Fibroblast of lung (primary cell): Measurements from ENCODE around the gene ARHGDIA. TPM values are rescaled to one million over a fixed set of nuclear protein-coding genes. Genes with fewer than 3 reads are reported as not detected.

ENCODE experiments used
- DNase-seq, 2 donors: peaks; one replicate each; pipeline versions ENCODE4 v3.0.0 to v3.0.0-alpha.2; 2010; ENCODE audit warnings: low read depth in 2 of 2
- H2AFZ ChIP-seq: 2 replicates; pipeline ENCODE4 v1.5.1; 2012; ENCODE audit warnings: low read length, control low read depth, inconsistent platforms
- H3K27ac ChIP-seq: 2 replicates; pipeline ENCODE4 v1.5.1; 2011; ENCODE audit warnings: low read length, control low read depth; ENCODE audit not compliant: insufficient read depth
- H3K27me3 ChIP-seq: 2 replicates; pipeline ENCODE4 v1.5.1; 2011; ENCODE audit warnings: mild to moderate bottlenecking, low read length; ENCODE audit not compliant: control insufficient read depth, insufficient read depth
- H3K36me3 ChIP-seq: 2 replicates; pipeline ENCODE4 v1.5.1; 2011; ENCODE audit warnings: low read length; ENCODE audit not compliant: control insufficient read depth, insufficient read depth
- H3K4me1 ChIP-seq: 2 replicates; pipeline ENCODE4 v1.5.1; 2011; ENCODE audit warnings: low read length; ENCODE audit not compliant: control insufficient read depth, insufficient read depth; ENCODE audit errors: extremely low read depth
- H3K4me2 ChIP-seq: 2 replicates; pipeline ENCODE4 v1.5.1; 2011; ENCODE audit warnings: low read length, control low read depth; ENCODE audit not compliant: insufficient read depth; ENCODE audit errors: extremely low read depth
- H3K4me3 ChIP-seq, 4 experiments: fragments of 200-600 bp in 1 of 4; sonication (generic) in 1 of 4; replicated peaks in 1 of 4; 2 replicates each; pipeline ENCODE4 v1.5.1; 2011 to 2016; ENCODE audit warnings: low read length in 4 of 4, low read depth in 3 of 4, mild to moderate bottlenecking in 3 of 4, control low read depth in 2 of 4, inconsistent platforms in 1 of 4, mixed read lengths in 1 of 4; ENCODE audit not compliant: insufficient read depth in 1 of 4; ENCODE audit errors: control extremely low read depth in 1 of 4
- H3K79me2 ChIP-seq: 2 replicates; pipeline ENCODE4 v1.5.1; 2012; ENCODE audit warnings: mild to moderate bottlenecking, low read length, inconsistent platforms; ENCODE audit not compliant: control insufficient read depth, insufficient read depth
- H3K9ac ChIP-seq: 2 replicates; pipeline ENCODE4 v1.5.1; 2011; ENCODE audit warnings: mild to moderate bottlenecking, low read length, control low read depth; ENCODE audit not compliant: insufficient read depth
- H3K9me3 ChIP-seq: 2 replicates; pipeline ENCODE4 v1.5.1; 2012; ENCODE audit warnings: low read depth, low read length; ENCODE audit not compliant: control insufficient read depth, insufficient read depth
- H4K20me1 ChIP-seq: 2 replicates; pipeline ENCODE4 v1.5.1; 2011; ENCODE audit warnings: low read length; ENCODE audit not compliant: control insufficient read depth, insufficient read depth; ENCODE audit errors: extremely low read depth
- CTCF ChIP-seq, 2 donors: IDR thresholded peaks in 1 of 2; conservative IDR thresholded peaks in 1 of 2; 1 replicate in 1 of 2; 2 replicates in 1 of 2; pipeline ENCODE4 v1.5.1; 2011 to 2012; ENCODE audit warnings: low read length in 2 of 2, control low read depth in 1 of 2, inconsistent platforms in 1 of 2, low read depth in 1 of 2, mild to moderate bottlenecking in 1 of 2
- EZH2 ChIP-seq: IDR thresholded peaks from 2 replicates; pipeline ENCODE4 v1.5.1; 2012; ENCODE audit warnings: low read length, control low read depth, mild to moderate bottlenecking; ENCODE audit errors: missing control alignments
- polyA plus RNA-seq, 2 donors: library from polyadenylated mRNA; depleted of rRNA in 1 of 2; stranded (reverse) in 1 of 2; unstranded in 1 of 2; fragments of >200 nt; gene quantifications; 2 replicates each; pipeline ENCODE4 v1.2.1, GENCODE V29; 2011 to 2012; ENCODE audit warnings: missing spikeins in 1 of 2
- total RNA-seq: library from RNA; depleted of rRNA; stranded (reverse); fragments of >200 nt; gene quantifications from 2 replicates; pipeline ENCODE4 v1.2.1, GENCODE V29; 2014

The ARHGDIA gene
- total and polyA plus RNA-seq, 2 donors (not counting 1 experiment from before 2014, with no cell fraction given) = 95.0 to 164 TPM

- peak within 1 kb of the TSS; percentile 94 for H3K9ac ChIP-seq
- H3K9me3 ChIP-seq = no peaks in the 10 kb centered on the region
- H2AFZ ChIP-seq = no peak within 1 kb of the TSS
- H3K4me3 ChIP-seq = peak within 1 kb of the TSS; percentile 74 to 80 (median 76)
- peaks cover 15% of the 10 kb centered on the region for H3K79me2 ChIP-seq
- peak within 1 kb of the TSS; percentile 95 for H3K27ac ChIP-seq
- peak within 1 kb of the TSS; percentile 94 for H3K4me2 ChIP-seq
- H3K36me3 ChIP-seq = no peaks in the 10 kb centered on the region
- no peak for TF ChIP-seq EZH2
- TF ChIP-seq CTCF (conservative IDR thresholded peaks at IDR 0.05 in 1 of 2, IDR thresholded peaks at IDR 0.05 in 1 of 2; ENCODE audit: low read depth in 1 of 2, low read length in 2 of 2) = no peak
- no peaks in the 10 kb centered on the region for H3K27me3 ChIP-seq
- H4K20me1 ChIP-seq = no peaks in the 10 kb centered on the region
- H3K4me1 ChIP-seq = peaks cover 7% of the 10 kb centered on the region
- no peak for DNase-seq
Measured at GRCh38 chr17:81834831-81835267, 36.3 kb downstream of the ARHGDIA start, which contains the start of gene PPP1R27. Gene PPP1R27 (minus strand): TSS chr17:81835050. CDS start chr17:81834953, 97 bp downstream.

DNA sequence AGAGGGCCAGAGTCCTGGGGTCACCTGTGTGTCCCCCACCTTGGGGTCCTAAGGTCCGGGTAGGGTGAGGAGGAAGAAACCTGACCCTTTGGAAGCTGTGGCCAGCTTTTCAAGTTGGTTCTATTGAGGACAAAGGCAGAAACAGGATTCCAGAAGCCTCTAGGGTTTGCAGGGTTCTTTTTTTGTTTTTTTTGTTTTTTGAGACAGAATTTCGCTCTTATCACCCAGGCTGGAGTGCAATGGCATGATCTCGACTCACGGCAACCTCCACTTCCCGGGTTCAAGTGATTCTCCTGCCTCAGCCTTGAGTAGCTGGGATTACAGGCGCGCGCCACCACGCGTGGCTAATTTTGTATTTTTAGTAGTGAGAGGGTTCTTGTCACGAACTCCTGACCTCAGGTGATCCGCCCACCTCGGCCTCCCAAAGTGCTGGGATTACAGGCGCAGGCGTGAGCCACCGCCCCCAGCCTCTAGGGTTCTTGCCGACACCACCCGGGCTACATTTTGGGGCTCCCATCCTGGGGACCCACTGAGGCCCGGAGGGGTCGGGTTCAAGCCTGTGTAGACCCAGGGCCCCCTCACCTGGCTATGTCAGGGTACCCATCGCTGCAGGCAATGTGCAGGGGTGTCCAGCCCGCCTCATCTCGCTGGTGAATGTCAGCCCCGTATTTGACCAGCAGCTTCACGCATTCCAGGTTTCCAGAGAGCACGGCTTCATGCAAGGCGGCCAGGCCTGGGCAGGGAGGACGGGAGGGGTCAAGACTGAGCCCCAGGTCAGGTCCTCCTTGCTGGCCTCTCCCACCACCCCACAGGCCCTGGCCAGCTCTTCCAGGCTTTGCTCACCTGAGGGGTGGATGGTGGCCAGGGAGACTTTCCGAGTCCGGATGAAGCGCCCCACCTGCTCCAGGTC is 37.0 kb downstream of the ARHGDIA start:
- Histone ChIP-seq H3K27me3 (no peaks in the 10 kb centered on the region), H4K20me1 (no peaks in the 10 kb centered on the region), H3K9me3 (no peaks in the 10 kb centered on the region), H3K4me1 (peaks cover 7% of the 10 kb centered on the region), H3K4me2 (peak overlapping the region; percentile 94), H3K4me3 (peak overlapping the region; percentile 74 to 80 (median 76)), H3K9ac (peak overlapping the region; percentile 94), H3K36me3 (no peaks in the 10 kb centered on the region), H2AFZ (peak overlapping the region; percentile 8), H3K27ac (peak overlapping the region; percentile 95), H3K79me2 (peaks cover 17% of the 10 kb centered on the region)
- no peak for TF ChIP-seq CTCF (conservative IDR thresholded peaks at IDR 0.05 in 1 of 2, IDR thresholded peaks at IDR 0.05 in 1 of 2; ENCODE audit: low read depth in 1 of 2, low read length in 2 of 2)
- TF ChIP-seq EZH2 = no peak
- no peak for DNase-seq

GRCh38 chr17:81833160-81833920 is 37.8 kb downstream of the ARHGDIA start, which contains the start of gene MCRIP1:
Gene MCRIP1 (minus strand): TSS chr17:81833291. CDS start chr17:81824506, 8,785 bp downstream.
- H3K79me2 ChIP-seq = peaks cover 20% of the 10 kb centered on the region
- H4K20me1 ChIP-seq = no peaks in the 10 kb centered on the region
- H3K27ac ChIP-seq = peak within 1 kb of the TSS; percentile 95
- H3K4me2 ChIP-seq = peak within 1 kb of the TSS; percentile 94
- peak within 1 kb of the TSS; percentile 94 for H3K9ac ChIP-seq
- DNase-seq = peak; percentile 91 to 92
- no peak for TF ChIP-seq CTCF (conservative IDR thresholded peaks at IDR 0.05 in 1 of 2, IDR thresholded peaks at IDR 0.05 in 1 of 2; ENCODE audit: low read depth in 1 of 2, low read length in 2 of 2)
- no peak for TF ChIP-seq EZH2
- H3K27me3 ChIP-seq = no peaks in the 10 kb centered on the region
- peak within 1 kb of the TSS; percentile 46 for H2AFZ ChIP-seq
- no peaks in the 10 kb centered on the region for H3K9me3 ChIP-seq
- H3K36me3 ChIP-seq = no peaks in the 10 kb centered on the region
- peaks cover 7% of the 10 kb centered on the region for H3K4me1 ChIP-seq
- peak within 1 kb of the TSS; percentile 78 to 84 (median 81) for H3K4me3 ChIP-seq
